ENCODE data around the gene PLG.
"Not testable (repeated sequence)": the region's sequence is repeated elsewhere in the genome, so short reads cannot be mapped to it uniquely, and the experiment has no call there.

PLG gene

GRCh38 chr6:160690458-160690857, 11.6 kb upstream of the PLG start:
- no peak overlapping the region for H3K27ac ChIP-seq
- TF ChIP-seq CTCF (conservative IDR thresholded peaks at IDR 0.05; ENCODE audit: low read depth): no peak
- ChIA-PET POLR2A (ENCODE audit: low non-redundant PET) (interaction anchor here (0.7 kb wide), 1 partner anchor 216 kb away, joined by 7 read pairs; no protein-coding TSS in a partner anchor), CTCF (no interaction called here)
- no peak for DNase-seq (ENCODE audit: low spot score)

DNA sequence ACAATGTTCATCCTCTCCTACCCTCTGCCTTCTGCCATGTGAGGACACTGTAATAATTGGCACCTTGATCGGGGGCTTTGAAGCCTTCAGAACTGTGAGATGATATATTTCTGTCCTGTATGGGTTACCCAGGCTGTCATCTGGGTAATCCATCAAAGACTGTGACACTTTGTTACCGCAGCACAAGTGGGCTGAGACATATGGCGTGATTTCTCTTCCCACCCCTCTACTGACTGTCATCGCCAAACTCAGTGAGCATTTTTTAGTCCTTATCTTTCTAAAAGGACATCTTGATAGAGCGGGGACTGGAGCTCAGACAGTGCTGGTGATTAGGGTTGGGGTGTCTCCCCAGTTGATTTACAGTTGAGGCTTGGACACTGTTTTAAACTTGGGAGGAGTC, 10.4 kb upstream of the PLG start:
- no peak overlapping the region for H3K27ac ChIP-seq
- DNase-seq (ENCODE audit: low spot score): no peak
- CTCF ChIA-PET: no interaction called here
- TF ChIP-seq CTCF (conservative IDR thresholded peaks at IDR 0.05; ENCODE audit: low read depth): no peak
- POLR2A ChIA-PET (ENCODE audit: low non-redundant PET): no interaction called here

DNA sequence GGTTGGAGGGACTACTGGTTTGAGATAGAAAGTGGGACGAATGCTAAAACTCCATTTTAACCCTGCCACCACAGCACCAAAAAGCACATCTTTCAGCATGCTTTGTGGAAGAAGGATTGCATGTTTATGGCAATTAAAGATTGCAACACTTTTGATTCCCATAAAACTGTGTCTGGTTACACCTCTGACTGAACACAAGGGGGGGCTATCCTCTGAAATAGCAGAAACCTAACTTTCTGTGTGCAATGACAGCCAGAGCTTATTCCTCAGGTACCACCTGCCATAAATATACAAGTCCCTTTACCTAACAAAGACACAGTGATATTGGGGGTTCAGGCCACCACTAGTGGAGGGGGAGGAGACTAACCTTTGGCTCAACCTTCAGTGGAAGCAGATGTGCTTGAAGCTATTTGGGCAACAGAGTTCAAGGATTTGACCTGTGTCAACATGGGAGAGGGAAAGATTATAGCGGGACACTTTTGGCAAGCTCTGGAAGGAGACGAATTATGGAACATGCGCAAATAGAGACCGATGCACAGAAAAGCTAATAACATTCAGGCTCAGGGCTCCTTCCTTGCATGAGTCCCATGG, 9.6 kb upstream of the PLG start:
- CTCF ChIA-PET: no interaction called here
- POLR2A ChIA-PET (ENCODE audit: low non-redundant PET): no interaction called here
- no peak for DNase-seq (ENCODE audit: low spot score)
- TF ChIP-seq CTCF (conservative IDR thresholded peaks at IDR 0.05; ENCODE audit: low read depth): no peak
- no peak overlapping the region for H3K27ac ChIP-seq

DNA sequence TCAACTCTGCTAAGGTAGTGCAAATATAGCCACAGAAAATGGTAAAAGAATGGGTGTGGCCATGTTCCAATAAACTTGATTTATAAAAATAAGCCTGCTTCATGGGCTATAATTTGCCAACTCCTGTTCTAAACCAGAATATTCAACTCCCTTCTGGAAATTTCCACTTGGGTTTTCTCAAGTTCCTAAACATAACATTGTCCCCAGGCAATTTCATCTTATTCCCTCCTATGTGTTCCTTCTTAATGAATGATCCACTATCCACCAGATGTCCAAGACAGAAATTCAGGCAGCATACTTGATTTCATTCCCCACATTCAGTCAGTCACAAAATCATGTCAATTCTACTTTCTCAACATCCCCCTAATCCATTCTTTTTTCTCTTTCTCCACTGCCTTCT, 7.0 kb upstream of the PLG start:
- H3K27ac ChIP-seq; POLR2A ChIA-PET (ENCODE audit: low non-redundant PET); CTCF ChIA-PET; DNase-seq (ENCODE audit: low spot score): not testable (repeated sequence)

- POLR2A ChIA-PET (ENCODE audit: low non-redundant PET); H3K27ac ChIP-seq; DNase-seq (ENCODE audit: low spot score): not testable (repeated sequence)
- CTCF ChIA-PET: interaction anchor here (0.6 kb wide), 1 partner anchor 50 kb away, joined by 4 read pairs; no protein-coding TSS in a partner anchor
Measured at GRCh38 chr6:160695622-160696021, 6.4 kb upstream of the PLG start.

- POLR2A ChIA-PET (ENCODE audit: low non-redundant PET); H3K27ac ChIP-seq; DNase-seq (ENCODE audit: low spot score): not testable (repeated sequence)
- CTCF ChIA-PET: interaction anchor here (0.5 kb wide), 1 partner anchor 1545 kb away, joined by 5 read pairs; no protein-coding TSS in a partner anchor
Measured at GRCh38 chr6:160696884-160697283, 5.2 kb upstream of the PLG start.

DNA sequence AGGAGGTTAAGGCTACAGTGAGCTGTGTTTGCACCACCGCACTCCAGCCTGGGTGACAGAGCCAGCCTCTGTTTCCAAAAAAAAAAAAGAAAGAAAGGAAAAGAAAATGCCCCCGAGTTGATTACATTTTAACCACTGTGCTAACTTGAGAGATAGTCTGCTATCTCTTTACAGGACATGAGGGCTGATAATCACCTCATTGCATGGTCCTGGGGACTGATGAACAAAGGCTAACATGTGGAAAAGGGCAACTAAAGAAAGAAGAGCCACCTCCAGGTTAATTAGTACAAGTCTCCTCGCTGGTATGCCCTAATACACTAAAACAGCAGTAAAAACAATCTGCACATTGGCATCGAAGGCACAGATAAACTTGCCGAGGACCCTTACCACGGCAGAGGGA, 4.2 kb upstream of the PLG start:
- no peak overlapping the region for H3K27ac ChIP-seq
- DNase-seq (ENCODE audit: low spot score): no peak
- ChIA-PET POLR2A (ENCODE audit: low non-redundant PET) (no interaction called here), CTCF (no interaction called here)
- TF ChIP-seq CTCF (conservative IDR thresholded peaks at IDR 0.05; ENCODE audit: low read depth): no peak

DNA sequence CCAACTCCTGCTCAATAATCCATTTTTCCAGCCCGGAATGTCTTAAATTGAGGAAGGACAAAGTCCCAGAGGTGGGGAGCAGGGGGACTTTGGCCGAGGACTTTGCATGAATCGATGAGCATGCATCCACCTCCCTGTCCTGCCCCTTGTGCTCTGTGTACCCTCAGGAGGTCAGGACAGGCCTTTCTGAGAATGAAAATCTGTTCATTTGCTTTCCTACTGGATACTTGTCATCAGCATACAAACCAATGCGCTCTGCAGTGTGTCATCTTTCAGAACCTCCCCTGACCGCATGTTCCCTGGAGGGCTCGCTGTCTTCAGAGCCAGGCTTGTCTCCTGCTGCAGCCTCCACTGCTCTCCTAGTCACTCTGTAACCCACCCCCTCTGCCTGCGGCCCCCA, 2.6 kb downstream of the PLG start:
- CTCF ChIA-PET; POLR2A ChIA-PET (ENCODE audit: low non-redundant PET); DNase-seq (ENCODE audit: low spot score); H3K27ac ChIP-seq: not testable (repeated sequence)

- CTCF ChIA-PET; POLR2A ChIA-PET (ENCODE audit: low non-redundant PET); H3K27ac ChIP-seq; DNase-seq (ENCODE audit: low spot score): not testable (repeated sequence)
Measured at GRCh38 chr6:160708993-160709392, 6.9 kb downstream of the PLG start.

Measured in RWPE1 (cell line).